Esophagus muscularis mucosa (tissue), 4 donors: ENCODE measurements around the gene P2RY2. TPM values are rescaled to one million over a fixed set of nuclear protein-coding genes. Genes with fewer than 3 reads are reported as not detected.

Experiments used
- DNase-seq: peaks from one replicate; pipeline ENCODE4 v3.0.0-alpha.2; 2017; ENCODE audit errors: extremely low spot score
- H3K27ac ChIP-seq, 4 donors: fragments of 200-600 bp; sonication (generic); replicated peaks in 1 of 4; 1 replicate in 3 of 4; 2 replicates in 1 of 4; pipeline ENCODE4 v1.5.1; 2016 to 2019; ENCODE audit warnings: mild to moderate bottlenecking in 1 of 4
- H3K27me3 ChIP-seq, 4 donors: fragments of 200-600 bp; sonication (generic); one replicate each; pipeline versions ENCODE4 v1.5.1 to v1.6.0; 2016 to 2019
- H3K36me3 ChIP-seq, 4 donors: fragments of 200-600 bp; sonication (generic); one replicate each; pipeline ENCODE4 v1.5.1; 2016 to 2019
- H3K4me1 ChIP-seq, 4 donors: fragments of 200-600 bp; sonication (generic); one replicate each; pipeline ENCODE4 v1.5.1; 2016 to 2019
- H3K4me3 ChIP-seq, 4 donors: fragments of 200-600 bp; sonication (generic); 1 replicate in 2 of 4; 2 replicates in 2 of 4; pipeline ENCODE4 v1.5.1; 2016 to 2019; ENCODE audit warnings: mild to moderate bottlenecking in 4 of 4, moderate library complexity in 1 of 4
- H3K9me3 ChIP-seq, 4 donors: fragments of 200-600 bp; sonication (generic); 1 replicate in 3 of 4; 2 replicates in 1 of 4; pipeline ENCODE4 v1.5.1; 2016 to 2019
- CTCF ChIP-seq, 3 experiments: fragments of 200-600 bp in 2 of 3; fragments of 450-650 bp in 1 of 3; sonication (generic) in 2 of 3; IDR thresholded peaks; one replicate each; pipeline ENCODE4 v1.5.1; 2017 to 2019; ENCODE audit warnings: antibody characterized with exemption in 3 of 3, mild to moderate bottlenecking in 2 of 3, moderate library complexity in 1 of 3
- EP300 ChIP-seq: sonication (generic); formaldehyde crosslinking; IDR thresholded peaks from one replicate; pipeline ENCODE4 v1.6.1; 2017; ENCODE audit warnings: antibody characterized with exemption
- POLR2A ChIP-seq: fragments of 450-650 bp; IDR thresholded peaks from one replicate; pipeline ENCODE4 v1.6.1; 2017; ENCODE audit warnings: antibody characterized with exemption, moderate library complexity, mild to moderate bottlenecking, low read depth
- POLR2AphosphoS5 ChIP-seq, 2 donors: sonication (generic); formaldehyde crosslinking; IDR thresholded peaks; one replicate each; pipeline ENCODE4 v1.6.1; 2017; ENCODE audit warnings: antibody characterized with exemption in 2 of 2
- WGBS: methylation state at CpG from one replicate; pipeline ENCODE4 v1.1.5; 2018; 5-methylcytosine and 5-hydroxymethylcytosine counted together
- intact Hi-C: fragments of 100-400 bp; cut with DNase I; formaldehyde crosslinking; loops from one replicate; pipeline ENCODE4 v1.15.1; 2023
- total RNA-seq, 4 donors: library from RNA; depleted of rRNA; stranded (reverse); fragments of >200 nt; gene quantifications; one replicate each; pipeline versions ENCODE4 v1.1.0 to v1.2.1, GENCODE V29; 2016

Gene P2RY2
- total RNA-seq, 4 donors from 2014 or later, result 0.32 to 0.83 (median 0.52) TPM; not detected in 1

- no peak overlapping the region for H3K4me3 ChIP-seq
- H3K27me3 ChIP-seq, result no peaks in the 10 kb centered on the region
- TF ChIP-seq CTCF (IDR thresholded peaks at IDR 0.05) (no peak), POLR2AphosphoS5 (IDR thresholded peaks at IDR 0.05) (peak in 1 of 2 donors; percentile 21)
- intact Hi-C loops, result loop anchor here (5.0 kb wide), 1 partner anchor 408 kb away; no protein-coding TSS in a partner anchor
- WGBS, result 28% methylated on average over 4 of the region's 4 CpGs
- H3K9me3 ChIP-seq, result no peaks in the 10 kb centered on the region
- no peaks in the 10 kb centered on the region for H3K36me3 ChIP-seq
- DNase-seq, result no peak
- H3K27ac ChIP-seq, result no peak overlapping the region
- H3K4me1 ChIP-seq, result peaks cover 24 to 59% (median 24%) of the 10 kb centered on the region in 4 donors
These were observed 22.2 kb downstream of the P2RY2 start for GRCh38 chr11:73240190-73240781.

DNA sequence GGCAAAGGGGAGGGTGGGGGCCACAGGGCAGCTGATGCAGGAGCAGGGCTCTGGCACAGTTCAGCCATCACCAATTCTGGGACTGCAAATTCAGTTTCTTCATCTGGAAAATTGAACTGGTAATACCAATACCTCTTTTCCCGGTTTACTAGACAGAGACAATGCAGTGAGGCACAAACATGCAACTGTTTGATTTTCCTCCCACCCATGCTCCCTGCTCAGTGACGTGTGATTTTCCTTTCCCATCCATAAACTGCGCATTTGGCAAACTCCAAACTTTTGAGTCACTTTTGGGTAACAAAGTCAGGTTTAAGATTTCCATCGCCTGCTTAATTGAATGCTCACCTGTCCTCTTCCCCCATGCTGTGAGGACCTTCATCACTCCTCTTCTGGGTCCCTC lies 23.2 kb downstream of the P2RY2 start:
- intact Hi-C loops, result loop anchor here (5.0 kb wide), 1 partner anchor 409 kb away; no protein-coding TSS in a partner anchor
- 94% methylated on average over 4 of the region's 4 CpGs for WGBS
- Histone ChIP-seq H3K36me3 (no peaks in the 10 kb centered on the region), H3K4me3 (no peak overlapping the region), H3K27me3 (no peaks in the 10 kb centered on the region), H3K27ac (no peak overlapping the region), H3K9me3 (no peaks in the 10 kb centered on the region), H3K4me1 (peaks cover 24 to 57% (median 24%) of the 10 kb centered on the region in 4 donors)
- no peak for DNase-seq
- TF ChIP-seq CTCF (IDR thresholded peaks at IDR 0.05) (no peak), POLR2A (no peak), EP300 (no peak), POLR2AphosphoS5 (IDR thresholded peaks at IDR 0.05) (no peak)

DNA sequence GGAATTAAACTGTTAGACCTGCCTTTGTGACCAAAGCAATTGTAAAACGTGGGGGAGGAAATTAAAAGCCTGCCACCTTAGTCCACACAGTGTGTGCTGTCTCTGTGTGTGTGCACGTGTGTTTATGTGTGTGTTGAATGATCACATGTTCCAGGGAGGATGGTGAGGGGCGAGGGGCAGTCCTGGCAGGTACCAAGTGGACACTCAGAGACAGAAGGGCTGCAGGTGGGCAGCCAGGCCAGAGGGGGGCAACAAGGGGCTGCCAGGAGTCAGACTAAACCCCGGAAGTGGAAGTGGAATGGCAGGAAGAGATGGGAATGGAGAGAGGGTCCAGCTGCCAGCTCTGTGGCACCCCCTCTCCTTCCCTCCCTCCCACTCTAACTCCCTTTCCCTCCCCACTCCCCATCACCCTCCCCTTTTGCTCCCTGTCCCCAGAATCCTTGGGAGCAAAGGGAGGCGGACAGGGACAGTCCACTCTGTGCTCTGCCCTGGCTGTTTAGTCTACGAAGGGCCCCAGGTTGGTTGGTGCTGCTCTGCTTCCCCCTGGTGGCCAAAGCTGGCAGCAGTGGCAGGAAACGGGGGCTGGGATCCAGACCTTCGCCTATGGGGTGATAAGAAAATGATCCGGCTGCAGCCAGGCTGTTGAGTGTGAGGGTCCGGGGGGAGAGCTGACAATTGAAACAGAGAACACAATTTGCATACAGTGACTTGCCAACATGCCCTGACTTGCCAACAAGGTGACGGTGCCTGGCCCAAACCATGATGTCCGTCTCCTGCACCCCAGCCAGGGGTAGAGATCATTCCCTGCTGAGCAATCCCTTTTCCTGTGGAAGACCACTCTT lies 24.4 kb downstream of the P2RY2 start:
- Histone ChIP-seq H3K9me3 (no peaks in the 10 kb centered on the region), H3K4me1 (peaks cover 24 to 46% (median 24%) of the 10 kb centered on the region in 4 donors), H3K27ac (no peak overlapping the region), H3K36me3 (no peaks in the 10 kb centered on the region), H3K27me3 (no peaks in the 10 kb centered on the region), H3K4me3 (peak overlapping the region; percentile 26 to 42 (median 33))
- WGBS, result 29% methylated on average over 12 of the region's 12 CpGs
- intact Hi-C loops, result loop anchor here (2.0 to 5.0 kb wide), 2 partner anchors 58 to 410 kb away; no protein-coding TSS in a partner anchor
- peak; percentile 78 to 87 (median 86) for TF ChIP-seq CTCF (IDR thresholded peaks at IDR 0.05)
- no peak for TF ChIP-seq EP300
- TF ChIP-seq POLR2AphosphoS5 (IDR thresholded peaks at IDR 0.05), result peak in 1 of 2 donors; percentile 12
- no peak for DNase-seq

DNA sequence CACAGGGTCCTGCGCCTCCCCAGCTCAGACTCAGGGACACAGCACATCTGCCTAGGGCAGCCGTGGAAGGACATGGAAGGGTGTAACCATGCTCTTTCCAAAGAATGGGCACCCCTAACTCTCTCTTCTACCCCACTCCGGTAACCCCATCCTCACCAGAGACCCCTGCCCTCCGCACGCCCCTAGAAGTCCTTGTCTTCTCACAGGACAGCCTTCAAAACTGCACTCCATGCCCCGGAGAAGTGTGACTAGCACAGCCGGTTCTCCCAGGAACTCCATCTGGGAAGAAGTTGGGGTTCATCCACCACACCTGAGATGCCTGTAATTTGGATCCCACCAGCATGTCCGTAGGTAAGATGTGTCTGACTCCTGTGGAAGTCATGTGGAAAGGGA lies 25.0 kb downstream of the P2RY2 start:
- peaks cover 24 to 40% (median 24%) of the 10 kb centered on the region in 4 donors for H3K4me1 ChIP-seq
- TF ChIP-seq POLR2AphosphoS5 (IDR thresholded peaks at IDR 0.05) (no peak), EP300 (no peak), CTCF (IDR thresholded peaks at IDR 0.05) (no peak), POLR2A (no peak)
- no peak overlapping the region for H3K4me3 ChIP-seq
- intact Hi-C loops, result loop anchor here (2.0 to 5.0 kb wide), 2 partner anchors 58 to 411 kb away; no protein-coding TSS in a partner anchor
- H3K27ac ChIP-seq, result no peak overlapping the region
- no peak for DNase-seq
- 84% methylated on average over 8 of the region's 8 CpGs for WGBS
- H3K27me3 ChIP-seq, result no peaks in the 10 kb centered on the region
- H3K9me3 ChIP-seq, result no peaks in the 10 kb centered on the region
- H3K36me3 ChIP-seq, result no peaks in the 10 kb centered on the region
